Measurements from ENCODE around the gene PDE6C.

DNA sequence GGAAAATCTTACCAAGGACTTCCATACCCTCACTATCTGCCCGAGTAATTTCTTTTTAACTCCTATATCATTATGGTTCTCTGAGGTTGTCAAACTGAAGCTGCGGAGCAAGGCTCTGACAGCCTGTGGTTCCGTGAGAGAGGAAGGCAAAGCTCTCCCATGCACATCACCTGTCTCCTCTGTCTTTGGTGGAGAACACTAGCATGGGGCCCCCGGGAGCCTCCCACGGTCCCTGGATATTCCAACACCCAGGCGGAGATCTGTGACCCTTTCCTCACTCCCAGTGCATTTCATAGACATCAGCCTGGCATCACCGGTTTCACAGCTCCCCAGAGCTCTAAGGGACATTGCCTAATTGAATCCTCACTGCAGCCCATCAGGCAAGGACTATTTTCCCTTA is 21.7 kb upstream of the PDE6C start:
- no peak for TF ChIP-seq GABPA (IDR thresholded peaks at IDR 0.05; ENCODE audit: borderline replicate concordance, insufficient read depth, low read length)
- TF ChIP-seq, protein P1, sequence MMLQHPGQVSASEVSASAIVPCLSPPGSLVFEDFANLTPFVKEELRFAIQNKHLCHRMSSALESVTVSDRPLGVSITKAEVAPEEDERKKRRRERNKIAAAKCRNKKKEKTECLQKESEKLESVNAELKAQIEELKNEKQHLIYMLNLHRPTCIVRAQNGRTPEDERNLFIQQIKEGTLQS (IDR thresholded peaks at IDR 0.05; ENCODE audit: insufficient read depth, low read depth, low read length): no peak

Data from H1 (cell line).